ENCODE results near the gene CBLC. TPM values are rescaled to one million over a fixed set of nuclear protein-coding genes. Genes with fewer than 3 reads are reported as not detected.
"Not testable (repeated sequence)": the region's sequence is repeated elsewhere in the genome, so short reads cannot be mapped to it uniquely, and the experiment has no call there.

The CBLC gene
- polyA plus RNA-seq, 10 donors: 0.15 to 2.8 (median 0.86) TPM; not detected in 6

DNA sequence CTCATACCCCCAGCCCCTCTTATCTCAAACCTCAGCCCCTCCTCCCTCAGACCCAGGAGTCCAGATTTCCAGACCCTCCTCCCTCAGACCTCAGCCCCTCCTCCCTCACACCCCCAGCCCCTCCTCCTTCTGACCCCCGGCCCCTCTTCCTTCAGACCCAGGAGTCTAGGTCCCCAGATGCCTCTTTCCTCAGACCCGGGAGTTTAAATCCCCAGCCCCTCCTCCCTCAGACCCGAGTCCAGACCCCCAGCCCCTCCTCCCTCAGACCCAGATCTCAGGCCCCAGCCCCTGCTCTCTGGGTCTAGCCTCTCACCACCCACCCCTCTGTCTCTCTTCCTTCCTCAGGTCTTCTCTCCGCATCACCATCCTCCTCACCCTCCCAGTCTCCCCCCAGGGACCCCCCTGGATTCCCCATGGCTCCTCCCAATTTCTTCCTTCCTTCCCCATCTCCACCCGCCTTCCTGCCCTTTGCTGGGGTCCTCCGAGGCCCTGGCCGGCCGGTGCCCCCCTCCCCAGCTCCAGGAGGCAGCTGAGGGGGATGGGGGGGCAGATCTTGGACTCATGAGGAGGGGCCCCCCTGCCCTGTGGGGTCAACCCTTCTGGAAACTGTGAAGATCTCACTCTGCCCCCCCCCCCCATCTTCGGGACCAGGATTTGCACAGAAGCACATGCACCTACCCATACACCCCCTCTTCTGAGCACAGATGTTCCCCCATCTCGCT, 18.4 kb upstream of the CBLC start:
- no peak for DNase-seq

DNA sequence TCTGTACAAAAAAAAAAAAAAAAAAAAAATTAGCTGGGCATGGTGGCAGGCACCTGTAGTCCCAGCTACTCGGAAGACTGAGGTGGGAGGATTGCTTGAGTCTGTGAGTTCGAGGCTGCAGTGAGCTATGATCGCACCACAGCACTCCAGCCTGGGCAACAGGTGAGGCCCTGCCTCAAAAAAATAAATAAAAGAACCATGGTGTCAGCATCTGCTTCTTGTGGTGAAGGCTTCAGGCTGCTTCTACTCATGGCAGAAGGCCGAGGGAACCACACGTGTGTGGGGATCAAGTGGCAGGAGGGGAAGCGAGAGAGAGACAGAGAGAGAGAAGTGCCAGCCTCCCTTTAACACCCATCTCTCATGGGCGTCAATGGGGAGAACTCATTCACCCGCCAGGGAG, 15.7 kb upstream of the CBLC start:
- no peak for DNase-seq

DNA sequence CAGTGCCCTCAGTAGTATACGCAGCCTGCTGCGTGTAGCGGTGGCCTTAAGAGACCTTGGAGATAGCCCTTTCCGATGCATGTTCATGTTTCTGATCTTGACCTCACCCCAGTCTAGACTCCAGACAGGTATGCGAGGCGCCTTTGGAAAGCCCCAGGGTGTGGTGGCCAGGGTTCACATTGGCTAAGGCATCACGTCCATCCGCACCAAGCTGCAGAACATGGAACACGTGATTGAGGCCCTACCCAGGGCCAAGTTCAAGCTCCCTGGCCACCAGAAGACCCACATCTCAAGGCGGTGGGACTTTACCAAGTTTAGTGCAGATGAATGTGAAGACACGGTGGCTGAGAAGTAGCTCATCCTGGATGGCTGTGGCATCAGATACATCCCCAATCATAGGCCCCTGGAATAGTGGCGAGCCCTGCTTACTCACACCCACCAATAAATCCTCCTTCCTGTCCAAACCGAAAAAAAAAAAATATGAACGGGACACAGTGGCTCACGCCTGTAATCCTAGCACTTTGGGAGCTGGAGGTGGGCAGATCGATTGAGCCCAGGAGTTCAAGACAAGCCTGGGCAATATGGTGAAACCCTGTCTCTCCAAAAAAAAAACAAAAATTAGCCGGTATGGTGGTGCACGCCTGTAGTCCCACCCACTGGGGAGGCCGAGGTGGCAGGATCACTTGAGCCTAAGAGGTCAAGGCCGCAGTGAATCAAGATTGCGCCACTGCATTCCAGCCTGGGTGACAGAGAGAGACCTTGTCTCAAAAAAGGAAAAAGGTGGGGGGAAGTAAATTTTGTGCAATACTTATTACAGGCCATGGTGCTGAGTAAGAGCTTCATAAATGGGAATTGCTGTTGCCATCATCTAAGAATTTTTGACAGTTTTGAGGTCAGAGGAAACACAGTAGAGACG, 12.4 kb upstream of the CBLC start:
- no peak for DNase-seq

DNA sequence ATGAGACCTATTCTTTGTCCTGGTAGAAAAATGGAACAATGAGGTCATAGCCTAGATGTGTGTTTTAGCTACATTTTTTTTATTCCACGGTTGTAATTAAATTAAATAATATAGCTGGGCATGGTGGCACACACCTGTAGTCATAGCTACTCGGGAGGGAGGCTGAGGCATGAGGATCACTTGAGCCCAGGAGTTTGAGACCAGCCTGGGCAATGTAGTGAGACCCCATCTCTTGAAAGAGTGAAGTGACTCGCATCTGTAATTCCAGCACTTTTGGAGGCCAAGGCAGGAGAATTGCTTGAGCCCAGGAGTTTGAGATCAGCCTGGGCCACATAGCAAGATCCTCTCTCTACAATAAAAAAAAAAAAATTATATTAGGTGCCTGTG, 11.7 kb upstream of the CBLC start:
- no peak for DNase-seq

DNA sequence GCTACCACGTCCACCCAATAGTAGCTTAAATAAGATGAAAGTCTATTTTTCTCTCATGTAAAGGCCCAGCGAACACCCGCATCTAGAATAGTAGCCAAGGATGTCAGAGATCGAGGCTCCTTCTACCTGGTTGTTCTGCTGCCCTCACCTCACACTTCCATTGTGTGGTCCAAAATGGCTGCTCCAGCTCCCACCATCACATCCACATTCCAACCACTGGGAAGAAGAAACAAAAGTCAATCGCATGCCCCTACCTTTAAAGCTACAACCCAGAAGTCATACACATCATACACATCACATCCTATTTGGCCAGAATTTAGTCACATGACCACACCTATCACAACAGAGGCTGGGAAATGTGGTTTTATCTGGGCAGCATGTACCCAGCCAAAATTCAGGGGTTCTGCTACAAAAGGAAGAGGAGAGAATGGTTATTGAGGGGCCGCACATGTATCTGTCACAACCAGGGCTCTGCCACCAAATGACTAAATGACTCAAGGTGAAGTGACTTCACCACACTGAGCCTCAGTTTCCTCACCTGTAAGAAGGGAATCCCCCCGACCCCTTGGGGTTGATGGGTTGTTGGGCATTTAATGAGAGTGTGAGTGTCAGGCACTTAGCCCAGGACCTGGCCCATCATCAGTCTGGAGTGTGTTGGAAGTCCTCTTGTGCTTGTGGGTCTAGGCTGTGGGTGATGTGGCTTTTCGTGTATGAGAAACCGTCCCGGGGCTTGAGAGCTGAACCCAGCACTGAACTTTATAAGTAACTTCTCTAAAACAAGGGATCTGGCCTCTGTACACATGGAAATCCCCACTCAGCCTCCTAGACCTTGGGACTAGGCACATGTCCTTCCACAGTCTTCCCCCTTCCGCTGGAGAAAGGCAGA, 10.2 kb upstream of the CBLC start:
- DNase-seq: no peak

DNA sequence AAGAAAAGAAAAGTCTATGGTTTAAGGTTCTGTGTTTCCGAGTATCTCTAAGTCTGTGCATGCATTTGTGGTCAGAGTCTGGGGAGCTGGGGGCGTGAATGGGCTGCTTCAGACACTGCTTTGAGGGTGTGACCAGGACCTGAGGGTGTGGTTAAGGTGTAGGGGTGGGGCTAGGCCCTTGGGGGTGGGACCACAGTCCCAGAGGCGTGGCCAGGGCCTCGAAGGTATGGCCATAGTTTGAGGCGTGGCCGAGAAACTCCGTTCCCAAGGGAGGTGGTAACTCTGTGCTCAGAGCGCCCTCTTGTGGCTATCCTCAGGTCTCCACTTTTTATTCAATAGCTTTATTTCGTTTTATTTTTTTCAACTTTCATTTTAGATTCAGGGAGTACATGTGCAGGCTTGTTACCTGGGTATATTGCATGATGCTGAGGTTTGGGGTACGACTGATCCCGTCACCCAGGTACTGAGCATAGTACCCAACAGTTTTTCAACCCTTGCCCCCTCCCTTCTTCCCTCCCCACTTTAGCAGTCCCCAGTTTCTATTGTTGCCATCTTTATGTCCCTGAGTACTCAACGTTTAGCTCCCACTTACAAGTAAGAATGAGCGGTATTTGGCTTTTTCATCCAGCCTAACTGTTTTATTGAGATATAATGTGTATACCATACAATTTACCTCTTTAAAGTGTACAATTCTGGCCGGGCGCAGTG, 7.0 kb upstream of the CBLC start:
- DNase-seq: peak; percentile 84 to 88 (median 84)

DNA sequence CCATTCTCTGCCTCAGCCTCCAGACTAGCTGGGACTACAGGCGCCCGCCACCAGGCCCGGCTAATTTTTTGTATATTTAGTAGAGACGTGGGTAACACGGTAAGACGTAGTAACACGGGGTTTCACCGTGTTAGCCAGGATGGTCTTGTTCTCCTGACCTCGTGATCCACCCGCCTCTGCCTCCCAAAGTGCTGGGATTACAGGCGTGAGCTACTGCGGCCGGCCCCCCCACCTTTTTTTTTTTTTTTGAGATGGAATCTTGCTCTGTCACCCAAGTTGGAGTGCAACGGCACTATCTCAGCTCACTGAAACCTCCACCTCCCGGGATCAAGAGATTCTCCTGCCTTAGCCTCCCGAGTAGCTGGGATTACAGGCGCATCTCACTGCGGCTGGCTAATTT, 5.5 kb upstream of the CBLC start:
- DNase-seq: not testable (repeated sequence)

DNA sequence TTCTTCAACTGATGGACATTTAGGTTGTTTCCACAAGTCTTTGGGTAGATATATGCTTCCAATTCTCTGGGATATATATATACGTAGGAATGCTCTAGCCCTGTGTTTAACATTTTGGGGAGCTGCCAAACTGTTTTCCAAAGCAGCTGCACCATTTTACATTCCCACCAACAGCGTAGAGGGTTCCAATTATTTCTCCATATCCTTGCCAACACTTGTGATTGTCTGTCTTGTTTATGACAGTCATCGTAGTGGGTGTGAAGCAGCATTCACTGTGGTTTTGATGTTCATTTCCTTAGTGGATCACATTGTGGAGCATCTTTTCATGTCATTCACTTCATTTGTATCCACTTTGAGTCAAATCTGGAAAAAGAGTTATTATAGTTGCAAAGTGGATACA, 4.7 kb upstream of the CBLC start:
- peak in 1 of 3 donors; percentile 68 for DNase-seq

DNA sequence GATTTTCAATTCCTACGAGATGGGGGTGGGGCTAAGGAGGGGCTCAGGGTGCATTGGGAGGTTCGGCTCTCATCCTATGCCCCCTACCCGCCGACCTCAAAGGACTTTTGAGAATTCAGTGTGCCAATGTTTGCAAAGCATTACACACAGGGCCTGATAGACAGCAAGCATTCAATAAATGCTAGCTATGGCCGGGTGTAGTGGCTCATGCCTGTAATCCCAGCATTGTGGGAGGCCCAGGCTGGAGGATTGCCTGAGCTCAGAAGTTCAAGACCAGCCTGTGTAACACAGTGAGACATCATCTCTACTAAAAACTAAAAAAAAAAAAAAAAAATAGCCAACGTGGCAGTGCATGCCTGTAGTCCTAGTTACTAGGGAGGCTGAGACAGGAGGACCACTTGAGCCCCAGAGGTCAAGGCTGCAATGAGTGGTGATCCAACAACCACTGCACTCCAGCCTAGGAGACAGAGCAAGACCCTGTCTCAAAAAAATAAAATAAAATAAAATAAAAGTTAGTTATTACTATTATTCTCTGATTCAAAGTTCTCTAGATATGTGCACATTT, 1.9 kb upstream of the CBLC start:
- no peak for DNase-seq

DNA sequence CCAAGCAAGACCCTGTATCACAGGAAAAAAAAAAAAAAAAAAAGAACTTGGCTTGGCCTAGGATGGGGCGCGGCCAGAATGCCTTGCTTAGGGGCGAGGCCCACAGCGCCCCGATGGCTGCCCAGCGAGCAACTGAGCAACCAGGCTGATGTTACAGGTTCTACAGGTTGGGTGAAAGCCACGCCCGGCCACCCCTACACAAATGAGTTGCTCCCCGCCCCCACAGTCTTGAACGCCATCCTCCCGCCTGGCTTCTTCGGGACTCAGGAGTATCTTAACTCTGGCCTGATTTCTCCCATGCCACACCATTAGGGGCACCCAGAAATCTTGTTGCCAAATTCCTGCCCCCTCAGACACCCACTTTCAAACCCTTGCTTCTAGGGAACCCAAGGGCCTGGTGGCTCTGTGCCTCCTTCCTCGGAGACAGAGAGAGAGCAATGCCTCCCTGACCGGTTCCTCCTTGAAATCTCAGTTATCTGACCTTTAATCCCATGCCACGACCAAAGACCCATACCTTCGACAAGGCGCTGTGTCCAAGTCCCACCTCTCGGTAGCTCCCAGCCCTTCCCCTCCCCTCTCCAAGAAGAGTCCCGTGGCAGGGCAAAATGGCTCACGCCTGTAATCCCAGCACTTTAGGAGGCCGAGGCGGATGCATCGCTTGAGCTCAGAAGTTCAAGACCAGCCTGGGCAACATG, 1.1 kb upstream of the CBLC start:
- no peak for DNase-seq

DNA sequence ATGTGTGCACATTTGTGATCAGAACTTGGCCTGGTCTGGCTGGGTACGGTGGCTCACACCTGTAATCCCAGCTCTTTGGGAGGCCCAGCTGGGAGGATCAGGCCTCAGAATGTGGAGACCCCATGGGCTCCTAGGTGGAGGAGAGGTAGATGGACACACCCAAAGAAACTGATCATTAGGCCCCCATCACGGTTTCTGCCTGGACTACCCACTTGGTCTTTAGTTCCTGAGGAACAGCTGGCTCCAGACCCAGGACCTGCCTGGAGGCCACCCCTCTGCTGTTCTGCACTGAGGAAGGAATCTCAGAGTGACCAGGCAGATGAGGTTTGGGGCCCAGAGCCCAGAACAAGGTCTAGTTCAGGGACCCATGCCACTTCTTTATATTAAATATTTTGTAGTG, 1.5 kb downstream of the CBLC start:
- DNase-seq: no peak

DNA sequence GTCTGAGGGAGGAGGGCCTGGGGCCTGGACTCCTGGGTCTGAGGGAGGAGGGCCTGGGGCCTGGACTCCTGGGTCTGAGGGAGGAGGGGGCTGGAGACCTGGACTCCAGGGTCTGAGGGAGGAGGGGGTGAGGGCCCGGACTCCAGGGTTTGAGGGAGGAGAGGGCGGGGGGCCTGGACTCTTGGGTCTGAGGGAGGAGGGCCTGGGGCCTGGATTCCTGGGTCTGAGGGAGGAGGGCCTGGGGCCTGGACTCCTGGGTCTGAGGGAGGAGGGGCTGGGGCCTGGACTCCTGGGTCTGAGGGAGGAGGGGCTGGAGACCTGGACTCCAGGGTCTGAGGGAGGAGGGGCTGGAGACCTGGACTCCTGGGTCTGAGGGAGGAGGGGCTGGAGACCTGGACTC, 4.0 kb downstream of the CBLC start:
- DNase-seq: not testable (repeated sequence)

DNA sequence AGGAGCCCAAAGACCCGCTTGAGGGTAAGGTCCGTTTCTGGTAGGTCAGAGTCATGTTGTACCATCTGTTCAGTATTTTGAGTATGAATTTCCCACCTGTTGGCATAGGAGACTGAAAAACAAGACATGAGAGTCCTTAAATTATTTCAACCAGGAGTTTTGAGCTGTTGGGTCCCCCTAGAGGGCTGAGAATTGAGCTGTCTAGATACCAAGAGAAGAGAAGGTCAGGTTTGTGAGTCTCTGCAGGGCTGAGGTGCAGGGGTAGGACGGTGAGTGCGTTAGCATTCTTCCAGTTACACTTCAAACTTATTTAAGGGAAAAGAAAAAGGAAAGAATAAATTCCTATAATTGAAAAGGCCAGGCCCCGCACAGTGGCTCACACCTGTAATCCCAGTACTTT, 5.0 kb downstream of the CBLC start:
- no peak for DNase-seq

DNA sequence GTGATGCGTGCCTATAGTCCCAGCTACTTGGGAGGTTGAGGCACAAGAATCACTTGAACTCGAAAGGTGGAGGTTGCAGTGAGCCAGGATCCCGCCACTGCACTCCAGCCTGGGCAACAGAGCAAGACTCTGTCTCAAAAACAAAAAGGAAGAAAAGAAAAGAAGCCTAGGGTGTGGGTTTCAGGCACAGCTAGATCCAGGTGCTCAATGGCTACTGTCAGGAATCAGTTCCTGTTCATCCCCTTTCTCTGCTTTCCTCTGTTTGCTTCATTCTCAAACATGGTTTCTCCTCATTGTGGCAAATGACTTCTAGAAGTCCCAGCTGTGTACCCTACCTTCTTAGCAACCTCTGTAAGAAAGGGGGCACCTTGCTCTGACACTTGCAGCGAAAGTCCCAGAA, 5.9 kb downstream of the CBLC start:
- no peak for DNase-seq

DNA sequence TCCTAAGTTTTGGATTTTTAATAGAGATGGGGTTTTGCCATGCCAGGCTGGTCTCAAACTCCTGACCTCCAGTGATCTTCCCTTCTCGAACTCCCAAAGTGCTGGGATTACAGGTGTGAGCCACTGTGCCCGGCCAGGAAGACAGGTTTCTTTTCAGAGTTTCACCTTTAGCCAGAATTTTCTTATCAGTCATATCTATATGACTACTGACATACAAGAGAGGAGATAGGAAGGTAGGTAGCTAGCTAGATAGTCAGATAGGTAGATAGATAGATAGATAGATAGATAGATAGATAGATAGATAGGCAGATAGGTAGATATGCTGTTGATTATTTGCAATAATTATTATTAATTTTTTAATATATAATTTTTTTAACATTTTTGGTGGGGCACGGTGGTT, 7.6 kb downstream of the CBLC start:
- DNase-seq: no peak

DNA sequence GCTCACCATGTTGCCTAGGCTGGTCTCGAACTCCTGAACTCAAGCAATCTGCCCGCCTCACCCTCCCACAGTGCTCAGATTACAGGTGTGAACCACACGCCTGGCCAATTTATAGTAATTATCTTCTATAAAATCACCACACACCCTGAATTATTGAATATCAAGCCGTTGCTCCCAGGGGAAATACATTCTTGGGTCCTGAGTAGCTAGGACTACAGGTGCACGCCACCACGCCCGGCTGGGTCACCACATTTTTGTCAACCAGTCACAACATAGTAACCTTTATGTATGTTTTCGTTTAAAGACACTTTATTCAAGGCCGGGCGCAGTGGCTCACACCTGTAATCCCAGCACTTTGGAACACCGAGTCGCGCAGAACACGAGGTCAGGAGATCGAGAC, 8.3 kb downstream of the CBLC start:
- DNase-seq: no peak

DNA sequence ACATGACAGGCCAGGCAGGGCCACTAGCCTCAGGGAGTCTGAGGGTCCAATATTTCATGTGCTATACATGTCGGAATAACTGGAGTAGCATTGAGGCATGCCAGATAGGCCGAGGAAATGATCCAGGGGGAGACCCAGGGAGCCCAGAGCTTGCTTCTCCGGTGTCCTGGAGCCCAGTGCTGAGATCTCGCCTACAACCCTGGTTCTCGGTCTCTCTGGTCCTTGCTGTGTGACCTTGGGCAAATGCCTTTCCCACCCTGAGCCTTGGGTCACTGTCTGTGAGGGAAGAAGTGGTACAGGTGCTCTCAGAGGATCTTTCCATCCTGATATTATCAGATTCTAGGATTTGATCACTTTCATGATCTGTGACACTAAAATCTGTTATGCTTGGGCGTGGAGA, 11.3 kb downstream of the CBLC start:
- DNase-seq: no peak

DNA sequence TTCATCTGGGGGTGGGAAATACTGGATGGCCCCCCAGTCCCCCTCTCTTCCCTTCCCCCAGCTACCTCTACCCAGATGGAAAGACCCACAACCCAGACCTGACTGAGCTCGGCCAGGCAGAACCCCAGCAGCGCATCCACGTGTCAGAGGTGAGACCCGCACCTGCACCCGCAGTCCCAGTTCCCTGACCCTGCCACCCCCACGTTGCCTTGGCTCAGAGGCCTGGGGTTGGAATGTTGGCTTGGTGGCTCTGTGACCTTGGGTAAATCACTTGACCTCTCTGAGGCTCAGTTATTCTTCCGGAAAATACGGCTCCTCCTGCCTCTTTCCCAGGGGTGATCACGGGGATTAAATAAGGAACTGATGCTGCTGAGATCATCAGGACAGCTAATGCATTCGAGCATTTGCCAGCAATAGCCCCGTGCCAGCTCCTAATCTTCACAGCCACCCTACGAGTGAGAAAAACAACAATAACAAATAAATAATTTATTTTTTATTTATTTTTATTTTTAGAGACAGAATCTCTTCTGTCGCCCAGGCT, 12.3 kb downstream of the CBLC start:
- DNase-seq: no peak

DNA sequence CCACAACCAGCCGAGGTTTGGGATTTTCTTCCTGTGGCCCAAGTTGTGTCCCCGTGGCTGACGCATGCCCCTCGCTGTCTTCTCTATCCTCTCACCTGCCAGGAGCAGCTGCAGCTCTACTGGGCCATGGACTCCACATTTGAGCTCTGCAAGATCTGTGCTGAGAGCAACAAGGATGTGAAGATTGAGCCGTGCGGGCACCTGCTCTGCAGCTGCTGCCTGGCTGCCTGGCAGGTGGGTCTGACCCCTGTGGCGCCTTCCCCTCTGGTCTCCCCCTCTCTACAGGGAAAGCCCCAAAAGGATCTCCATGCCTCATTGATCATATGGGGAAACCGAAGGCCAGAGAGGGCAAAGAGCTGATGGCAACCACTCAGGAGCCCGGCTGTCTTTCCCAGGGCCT, 14.6 kb downstream of the CBLC start:
- DNase-seq: no peak

DNA sequence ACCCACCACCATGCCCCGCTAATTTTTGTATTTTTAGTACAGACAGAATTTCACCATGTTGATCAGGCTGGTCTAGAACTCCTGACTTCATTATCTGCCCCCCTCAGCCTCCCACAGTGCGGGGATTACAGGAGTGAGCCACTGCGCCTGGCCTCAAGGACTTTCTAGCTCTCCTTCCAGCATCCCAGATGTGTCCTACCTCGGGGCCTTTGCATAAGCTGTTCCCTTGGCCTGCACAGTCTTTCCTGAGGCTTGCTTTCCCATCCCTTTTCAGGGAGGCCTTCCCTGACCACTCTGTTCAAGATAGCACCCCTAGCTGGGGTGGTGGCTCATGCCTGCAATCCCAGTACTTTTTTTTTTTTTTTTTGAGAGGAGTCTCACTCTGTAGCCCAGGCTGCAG, 16.9 kb downstream of the CBLC start:
- no peak for DNase-seq

Data from muscle of back (tissue), 11 donors.